Activated naive CD8-positive, alpha-beta T cell treated with anti-CD3 and anti-CD28 coated beads for 36 hours (primary cell): ENCODE data around the gene CALML5. TPM values are rescaled to one million over a fixed set of nuclear protein-coding genes. Genes with fewer than 3 reads are reported as not detected.

Source experiments
- DNase-seq: peaks from one replicate; pipeline ENCODE4 v3.0.0; 2021
- H3K27ac Mint-ChIP-seq: one replicate; pipeline ENCODE4 v1.8.0; 2022; ENCODE audit warnings: mild to moderate bottlenecking, moderate library complexity, mixed read lengths
- H3K27me3 Mint-ChIP-seq: one replicate; pipeline ENCODE4 v1.8.0; 2022; ENCODE audit warnings: mild to moderate bottlenecking, mixed read lengths
- H3K36me3 Mint-ChIP-seq: one replicate; pipeline ENCODE4 v1.8.0; 2021; ENCODE audit warnings: mild to moderate bottlenecking, mixed read lengths
- H3K4me1 Mint-ChIP-seq: one replicate; pipeline ENCODE4 v1.8.0; 2021; ENCODE audit warnings: mixed read lengths
- H3K4me3 Mint-ChIP-seq: one replicate; pipeline ENCODE4 v1.8.0; 2022; ENCODE audit warnings: mild to moderate bottlenecking, moderate library complexity, mixed read lengths
- H3K9me3 Mint-ChIP-seq: one replicate; pipeline ENCODE4 v1.8.0; 2022; ENCODE audit warnings: mixed read lengths
- total RNA-seq, 2 experiments: library from RNA; stranded (reverse); gene quantifications; one replicate each; pipeline ENCODE4 v1.2.3, GENCODE V29; 2021

Gene CALML5
- total RNA-seq, 2 experiments from 2014 or later = not detected

DNA sequence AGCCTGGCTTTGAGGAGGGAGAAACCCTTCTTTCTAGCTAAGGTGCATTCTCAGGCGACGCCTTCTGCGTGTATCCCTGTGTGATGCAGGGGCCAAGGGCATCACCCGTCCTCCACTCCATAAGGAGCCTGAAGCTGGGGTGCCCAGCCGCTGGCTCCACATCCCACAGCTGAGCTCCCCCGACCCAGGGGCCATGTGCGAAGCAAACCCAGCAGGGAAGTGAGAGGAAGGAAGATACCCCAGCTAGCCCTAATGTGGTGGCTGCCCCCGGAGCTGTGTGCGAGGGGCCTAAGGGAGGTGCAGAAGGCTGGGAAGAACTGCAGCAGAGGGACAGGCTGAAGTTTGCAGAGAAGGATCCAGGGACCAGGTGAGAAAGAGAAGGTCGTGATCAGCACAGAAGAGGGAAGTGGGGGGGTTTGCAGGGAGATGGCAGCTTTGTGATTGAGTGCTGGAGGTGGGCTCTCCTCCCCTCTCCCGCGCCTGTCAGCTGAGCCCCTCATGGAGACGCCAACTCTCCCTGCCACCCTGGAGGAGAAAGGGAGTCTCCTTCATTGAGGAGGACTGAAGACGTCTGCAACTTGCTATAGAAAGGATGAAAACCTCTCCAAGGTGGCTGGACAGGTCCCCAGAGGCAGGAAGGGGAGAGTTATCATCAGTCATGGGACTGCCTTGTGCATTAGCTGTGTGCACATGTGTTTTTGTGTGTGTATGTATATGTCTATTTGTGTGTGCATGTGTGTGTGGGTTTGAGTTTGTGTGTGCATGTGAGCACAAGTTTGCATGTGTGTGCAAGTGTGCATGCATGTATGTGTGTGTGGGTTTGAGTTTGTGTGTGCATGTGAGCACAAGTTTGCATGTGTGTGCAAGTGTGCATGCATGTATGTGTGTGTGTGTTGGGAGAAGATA is 3.5 kb upstream of the CALML5 start:
- Mint-ChIP-seq H3K4me3 (no peak overlapping the region), H3K36me3 (no peaks in the 10 kb centered on the region), H3K27ac (no peak overlapping the region), H3K9me3 (no peaks in the 10 kb centered on the region), H3K4me1 (no peaks in the 10 kb centered on the region), H3K27me3 (no peaks in the 10 kb centered on the region)
- DNase-seq = no peak

DNA sequence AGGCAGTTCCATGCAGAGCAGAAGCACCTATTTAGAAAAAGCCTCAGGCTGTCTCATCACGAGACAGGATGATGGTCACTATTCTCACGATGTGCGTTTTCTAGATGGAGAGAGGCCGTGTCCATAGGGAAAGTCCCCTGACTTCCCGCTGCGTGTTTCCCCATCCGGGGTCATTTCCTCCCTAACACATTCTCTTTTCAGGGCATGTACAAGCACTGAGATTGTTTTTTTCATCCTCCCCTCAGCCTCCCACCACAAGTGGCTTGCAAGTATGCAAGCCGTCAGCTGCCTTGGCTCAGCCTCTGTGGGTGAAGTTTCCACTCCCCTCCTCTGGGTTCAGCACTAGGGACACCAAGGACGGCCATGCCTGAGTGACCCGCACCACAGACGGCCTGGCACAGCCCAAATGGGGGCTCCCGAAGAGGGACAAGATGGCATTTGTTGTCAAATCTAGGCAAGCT is 2.7 kb upstream of the CALML5 start:
- DNase-seq = no peak
- no peaks in the 10 kb centered on the region for H3K9me3 Mint-ChIP-seq
- H3K36me3 Mint-ChIP-seq = no peaks in the 10 kb centered on the region
- H3K4me1 Mint-ChIP-seq = no peaks in the 10 kb centered on the region
- no peaks in the 10 kb centered on the region for H3K27me3 Mint-ChIP-seq
- H3K4me3 Mint-ChIP-seq = no peak overlapping the region
- no peak overlapping the region for H3K27ac Mint-ChIP-seq

DNA sequence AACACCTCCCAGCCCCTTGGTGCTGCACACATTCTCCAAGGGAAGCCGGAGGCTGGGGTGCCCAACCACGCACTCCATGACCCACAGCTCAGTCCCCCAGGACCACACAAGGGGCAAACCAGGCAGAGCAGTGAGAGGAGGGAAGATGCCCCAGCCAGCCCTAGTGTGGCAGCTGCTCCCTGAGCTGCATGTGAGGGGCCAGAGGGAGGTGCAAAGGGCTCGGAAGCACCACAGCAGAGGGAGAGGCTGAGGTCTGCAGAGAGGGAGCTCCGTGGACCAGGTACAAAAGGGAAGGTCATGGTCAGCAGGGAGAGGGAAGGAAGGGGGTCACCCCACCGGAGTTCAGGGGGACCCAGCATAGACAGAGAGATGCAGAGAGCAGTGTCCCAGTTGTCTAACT is 1.5 kb upstream of the CALML5 start:
- Mint-ChIP-seq H3K27ac (no peak overlapping the region), H3K27me3 (no peaks in the 10 kb centered on the region), H3K4me1 (no peaks in the 10 kb centered on the region), H3K4me3 (no peak overlapping the region), H3K9me3 (no peaks in the 10 kb centered on the region), H3K36me3 (no peaks in the 10 kb centered on the region)
- DNase-seq = no peak

DNA sequence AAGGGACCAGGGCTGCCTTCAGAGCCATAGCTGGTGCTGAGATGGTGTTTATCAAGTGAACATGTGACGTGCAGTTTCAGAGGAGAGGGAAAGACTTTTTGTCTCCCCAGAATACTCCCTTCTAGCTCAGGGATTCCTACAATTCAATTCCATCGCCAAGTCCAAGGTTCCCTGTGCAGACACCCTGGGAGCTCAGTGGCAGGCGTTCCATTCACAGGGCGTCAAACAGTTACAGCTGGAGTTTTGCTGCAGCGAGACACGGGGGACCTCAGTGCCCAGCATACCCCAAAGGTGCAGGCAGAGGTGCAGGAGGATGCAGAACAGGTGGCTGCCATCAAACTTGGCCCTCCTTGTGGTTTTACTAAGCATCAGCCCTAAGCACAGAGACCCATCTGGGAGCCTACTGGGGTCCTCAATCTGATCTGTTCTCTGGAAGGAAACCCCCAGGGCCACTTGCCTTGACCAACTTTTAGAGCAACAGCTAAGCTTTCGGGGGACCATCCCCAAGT is 846 bp upstream of the CALML5 start:
- Mint-ChIP-seq H3K27ac (no peak overlapping the region), H3K36me3 (no peaks in the 10 kb centered on the region), H3K4me1 (no peaks in the 10 kb centered on the region), H3K27me3 (no peaks in the 10 kb centered on the region), H3K9me3 (no peaks in the 10 kb centered on the region), H3K4me3 (no peak overlapping the region)
- DNase-seq = no peak

DNA sequence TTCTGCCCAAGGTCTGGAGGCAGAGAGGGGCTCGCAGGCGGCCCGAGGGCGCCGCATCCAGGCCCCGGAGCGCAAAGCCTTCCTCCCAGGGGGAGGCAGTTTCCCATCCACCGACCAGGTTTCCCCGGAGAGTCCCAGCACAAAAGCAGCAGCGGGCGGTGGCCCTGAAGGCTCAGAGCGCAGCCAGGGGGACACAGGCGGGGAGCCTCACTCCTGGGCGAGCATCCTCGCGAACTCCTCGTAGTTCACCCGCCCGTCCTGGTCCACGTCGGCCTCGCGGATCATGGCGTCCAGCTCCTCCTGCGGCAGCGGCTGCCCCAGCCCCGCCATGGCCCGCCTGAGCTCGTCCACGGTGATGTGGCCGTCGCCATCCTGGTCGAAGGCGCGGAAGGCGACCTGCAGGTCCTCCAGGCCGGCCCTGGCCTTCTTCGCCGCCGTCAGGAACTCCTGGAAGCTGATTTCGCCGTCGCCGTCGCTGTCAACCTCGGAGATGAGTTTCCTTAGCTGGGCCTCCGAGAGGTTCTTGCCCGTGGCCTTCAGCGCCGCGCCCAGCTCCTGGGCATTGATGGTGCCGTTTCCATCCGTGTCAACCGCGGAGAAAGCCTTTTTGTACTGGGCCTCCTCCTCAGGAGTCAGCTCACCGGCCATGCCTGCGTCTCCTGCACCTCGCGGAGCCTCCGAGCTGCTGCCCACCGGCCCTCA is 428 bp downstream of the CALML5 start:
- no peaks in the 10 kb centered on the region for H3K9me3 Mint-ChIP-seq
- H3K4me1 Mint-ChIP-seq = no peaks in the 10 kb centered on the region
- no peak overlapping the region for H3K4me3 Mint-ChIP-seq
- DNase-seq = no peak
- H3K27me3 Mint-ChIP-seq = no peaks in the 10 kb centered on the region
- H3K27ac Mint-ChIP-seq = no peak overlapping the region
- no peaks in the 10 kb centered on the region for H3K36me3 Mint-ChIP-seq

DNA sequence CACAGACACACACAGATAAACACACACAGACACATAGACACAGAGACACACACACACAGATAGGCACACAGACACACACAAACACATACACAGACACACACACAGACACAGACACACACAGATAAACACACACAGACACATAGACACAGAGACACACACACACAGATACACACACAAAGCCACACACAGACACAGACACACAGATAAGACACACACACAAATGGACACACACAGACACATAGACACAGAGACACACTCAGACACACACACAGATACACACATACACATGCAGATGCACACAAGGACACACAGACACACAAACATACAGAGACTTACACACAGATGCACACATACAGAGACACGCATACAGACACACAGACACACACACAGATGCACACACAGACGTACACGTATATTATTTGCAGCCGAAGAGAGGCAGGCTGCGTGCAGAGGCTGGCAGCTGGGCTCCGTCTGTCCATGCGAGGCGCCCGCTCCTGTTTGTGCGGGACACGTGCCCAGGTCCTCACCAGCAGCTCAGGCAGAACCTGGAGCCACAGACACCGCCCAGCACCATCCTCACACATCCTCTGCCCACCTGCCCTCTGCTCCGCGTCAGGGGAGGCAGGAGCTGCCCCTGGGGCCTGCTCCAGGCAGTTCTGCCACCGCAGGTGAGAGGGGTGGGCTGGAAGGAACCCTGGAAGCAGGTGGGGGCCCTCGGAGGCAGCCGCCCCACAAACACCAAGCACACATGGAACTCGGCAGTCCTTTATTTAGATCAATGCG is 1.2 kb downstream of the CALML5 start:
- Mint-ChIP-seq H3K4me1 (no peaks in the 10 kb centered on the region), H3K27me3 (no peaks in the 10 kb centered on the region), H3K27ac (no peak overlapping the region), H3K36me3 (no peaks in the 10 kb centered on the region), H3K9me3 (no peaks in the 10 kb centered on the region), H3K4me3 (no peak overlapping the region)
- no peak for DNase-seq

DNA sequence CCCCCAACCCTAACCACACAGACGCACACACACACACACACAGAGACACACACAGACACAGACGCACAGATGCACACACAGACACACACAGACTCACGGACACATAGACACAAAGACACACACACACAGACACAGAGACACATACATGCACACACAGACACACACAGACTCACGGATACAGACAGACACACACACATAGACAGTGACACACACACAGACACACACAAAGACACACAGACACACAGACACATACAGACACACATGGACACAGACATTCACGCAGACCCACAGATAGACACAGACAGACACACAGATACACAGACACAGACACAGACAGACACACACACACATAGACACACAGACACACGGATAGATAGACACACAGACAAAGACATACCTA is 2.1 kb downstream of the CALML5 start:
- DNase-seq = no peak
- no peak overlapping the region for H3K27ac Mint-ChIP-seq
- H3K27me3 Mint-ChIP-seq = no peaks in the 10 kb centered on the region
- H3K36me3 Mint-ChIP-seq = no peaks in the 10 kb centered on the region
- no peak overlapping the region for H3K4me3 Mint-ChIP-seq
- H3K4me1 Mint-ChIP-seq = no peaks in the 10 kb centered on the region
- H3K9me3 Mint-ChIP-seq = peaks cover 2% of the 10 kb centered on the region

DNA sequence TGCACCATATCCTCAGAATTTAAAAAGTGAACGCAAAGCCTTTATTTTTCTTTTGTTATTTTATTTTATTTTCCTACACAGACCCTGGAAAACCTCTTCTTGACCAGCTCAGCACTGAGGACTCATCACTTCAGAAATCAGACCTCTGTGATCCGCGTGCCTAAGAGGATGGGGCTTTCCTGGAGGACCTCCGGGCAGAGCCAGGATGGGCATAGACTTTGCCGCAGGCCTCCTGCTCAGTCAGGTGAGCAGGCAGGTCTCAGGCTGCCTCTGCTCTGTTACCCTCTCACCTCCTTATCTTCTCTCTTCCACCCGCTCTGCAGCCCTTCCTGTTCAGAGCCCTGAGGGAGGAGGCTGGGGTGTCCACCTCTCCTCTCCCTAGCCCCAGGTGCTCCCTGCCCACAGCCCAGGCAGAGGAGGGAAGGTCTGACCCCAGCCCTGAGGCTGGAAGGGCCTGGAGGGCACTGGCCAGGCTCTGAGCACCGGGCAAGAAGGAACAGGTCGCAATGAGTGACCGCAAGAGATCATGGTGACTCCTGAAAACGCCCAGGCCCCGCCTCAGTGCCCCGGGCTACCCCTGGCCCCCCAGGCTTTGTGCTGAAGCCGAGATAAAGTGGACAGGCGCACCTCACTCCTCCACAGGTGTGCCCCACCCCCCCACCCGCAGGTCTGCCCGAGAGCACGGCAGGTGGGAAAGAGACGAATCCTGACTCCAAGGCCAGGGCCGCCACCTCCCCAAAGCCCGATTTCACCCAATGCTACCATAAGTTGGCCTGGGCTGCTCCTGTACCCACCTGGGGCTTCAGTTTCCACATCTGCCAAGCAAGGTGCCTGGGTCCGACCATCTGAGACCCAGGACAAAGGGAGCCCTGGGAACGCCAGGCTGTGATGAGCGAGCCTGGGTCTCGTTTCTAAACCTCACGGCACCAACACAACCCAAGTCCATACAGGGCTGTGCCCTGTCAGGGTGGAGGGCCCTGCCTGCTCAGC is 2.8 kb downstream of the CALML5 start:
- Mint-ChIP-seq H3K27me3 (no peaks in the 10 kb centered on the region), H3K9me3 (peaks cover 8% of the 10 kb centered on the region), H3K27ac (no peak overlapping the region), H3K4me1 (no peaks in the 10 kb centered on the region), H3K36me3 (no peaks in the 10 kb centered on the region), H3K4me3 (no peak overlapping the region)
- no peak for DNase-seq

DNA sequence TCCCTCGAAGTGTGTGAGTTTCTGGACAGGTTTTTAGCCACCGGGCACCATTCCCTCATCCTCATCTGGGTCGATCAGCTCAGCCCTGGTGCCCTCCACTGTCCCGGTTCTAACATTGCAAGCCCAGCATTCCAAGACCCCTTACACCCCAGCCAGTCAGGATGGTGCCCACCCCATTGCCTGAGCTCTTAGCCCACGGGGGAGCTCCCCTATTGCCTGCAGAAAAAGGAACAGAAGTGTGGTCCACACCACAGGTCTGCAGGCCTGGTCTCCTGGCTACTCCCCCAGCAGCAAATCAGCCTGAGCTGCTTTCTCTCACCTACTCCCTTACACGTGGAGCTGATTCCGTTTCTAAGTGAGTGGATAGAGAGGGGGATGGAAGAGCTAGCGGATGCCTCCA is 4.8 kb downstream of the CALML5 start:
- Mint-ChIP-seq H3K4me3 (no peak overlapping the region), H3K9me3 (peaks cover 8% of the 10 kb centered on the region), H3K27me3 (no peaks in the 10 kb centered on the region), H3K27ac (no peak overlapping the region), H3K36me3 (no peaks in the 10 kb centered on the region), H3K4me1 (peaks cover 9% of the 10 kb centered on the region)
- no peak for DNase-seq

DNA sequence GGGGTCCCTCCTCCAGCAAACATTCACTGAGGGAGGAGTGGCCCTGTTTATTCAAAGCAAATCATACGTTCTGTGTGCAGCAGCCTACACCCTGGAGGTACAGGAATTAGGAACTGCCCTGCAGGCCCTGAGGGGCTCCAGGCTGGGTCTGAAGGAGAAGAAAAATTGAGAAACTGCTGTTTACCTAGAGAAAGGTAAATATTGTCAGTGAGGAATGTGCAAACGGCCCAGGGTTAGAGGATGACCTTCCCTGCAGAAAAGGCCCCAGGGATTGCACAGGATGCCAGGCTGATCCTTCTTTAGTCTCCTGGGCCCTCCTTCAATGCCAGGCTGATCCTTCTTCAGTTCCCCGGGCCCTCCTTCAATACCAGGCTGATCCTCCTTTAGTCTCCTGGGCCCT is 5.7 kb downstream of the CALML5 start:
- Mint-ChIP-seq H3K27ac (no peak overlapping the region), H3K27me3 (no peaks in the 10 kb centered on the region), H3K9me3 (peaks cover 8% of the 10 kb centered on the region), H3K4me3 (no peak overlapping the region), H3K4me1 (peaks cover 9% of the 10 kb centered on the region), H3K36me3 (no peaks in the 10 kb centered on the region)
- DNase-seq = no peak

DNA sequence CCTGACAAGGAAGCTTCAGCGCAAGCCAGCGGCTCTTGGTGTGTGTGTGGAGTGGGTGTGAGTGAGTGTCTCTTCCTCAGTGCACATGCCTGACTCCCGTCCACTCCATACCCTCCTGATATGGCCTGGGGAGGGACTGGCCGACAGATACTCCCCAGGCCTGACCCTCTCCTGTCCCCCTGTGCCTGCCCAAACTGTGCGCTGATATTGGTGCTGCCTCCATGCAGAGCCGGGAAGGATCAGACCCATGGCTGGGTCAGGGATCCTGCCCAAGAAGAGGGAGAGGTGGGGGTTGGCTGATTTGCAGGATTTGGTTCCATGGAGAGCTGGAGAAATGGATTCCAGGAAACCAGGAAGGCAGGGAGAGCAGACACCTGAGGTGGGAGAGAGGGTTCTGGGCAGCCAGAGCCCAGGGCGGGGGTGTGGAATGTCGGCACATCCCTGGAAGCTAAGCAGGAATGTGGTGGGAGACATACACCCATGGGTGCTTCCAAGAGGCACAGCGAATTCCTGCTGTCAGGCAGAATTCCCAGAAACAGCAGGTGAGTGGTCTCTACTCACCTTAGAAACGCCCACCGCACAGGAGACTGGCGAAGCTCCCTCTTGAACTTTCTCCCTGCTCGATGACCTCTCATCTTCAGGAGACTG is 6.3 kb downstream of the CALML5 start:
- peaks cover 8% of the 10 kb centered on the region for H3K9me3 Mint-ChIP-seq
- H3K27me3 Mint-ChIP-seq = no peaks in the 10 kb centered on the region
- H3K36me3 Mint-ChIP-seq = no peaks in the 10 kb centered on the region
- peaks cover 9% of the 10 kb centered on the region for H3K4me1 Mint-ChIP-seq
- no peak for DNase-seq
- H3K4me3 Mint-ChIP-seq = no peak overlapping the region
- H3K27ac Mint-ChIP-seq = no peak overlapping the region

DNA sequence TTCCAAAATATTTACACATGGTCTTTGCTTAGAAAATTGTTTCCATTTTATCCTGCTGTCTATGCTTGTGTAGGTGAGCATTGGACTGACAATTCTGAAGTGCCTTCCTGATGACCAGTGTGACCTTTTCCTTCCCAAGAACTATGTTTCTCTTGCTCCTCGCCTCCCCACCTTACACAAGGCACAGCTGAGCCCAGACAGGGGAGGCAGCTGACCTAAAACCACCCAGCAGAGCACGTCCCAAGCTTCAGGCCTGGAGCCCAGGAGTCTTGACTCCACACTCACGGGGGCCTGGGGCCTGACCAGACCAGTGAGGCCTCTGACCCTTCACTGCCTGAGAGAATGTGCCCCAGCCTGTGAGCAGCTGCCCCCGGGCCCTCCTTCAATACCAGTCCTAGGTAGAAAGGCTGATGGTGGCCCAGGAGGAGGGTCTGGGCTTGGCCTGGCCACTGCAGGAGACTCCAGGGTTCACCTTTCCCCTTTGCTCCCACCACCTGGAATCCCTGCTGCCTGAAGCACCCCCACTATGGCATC is 7.0 kb downstream of the CALML5 start:
- no peak overlapping the region for H3K4me3 Mint-ChIP-seq
- H3K9me3 Mint-ChIP-seq = peaks cover 8% of the 10 kb centered on the region
- H3K27me3 Mint-ChIP-seq = no peaks in the 10 kb centered on the region
- DNase-seq = no peak
- H3K27ac Mint-ChIP-seq = no peak overlapping the region
- peaks cover 9% of the 10 kb centered on the region for H3K4me1 Mint-ChIP-seq
- no peaks in the 10 kb centered on the region for H3K36me3 Mint-ChIP-seq

DNA sequence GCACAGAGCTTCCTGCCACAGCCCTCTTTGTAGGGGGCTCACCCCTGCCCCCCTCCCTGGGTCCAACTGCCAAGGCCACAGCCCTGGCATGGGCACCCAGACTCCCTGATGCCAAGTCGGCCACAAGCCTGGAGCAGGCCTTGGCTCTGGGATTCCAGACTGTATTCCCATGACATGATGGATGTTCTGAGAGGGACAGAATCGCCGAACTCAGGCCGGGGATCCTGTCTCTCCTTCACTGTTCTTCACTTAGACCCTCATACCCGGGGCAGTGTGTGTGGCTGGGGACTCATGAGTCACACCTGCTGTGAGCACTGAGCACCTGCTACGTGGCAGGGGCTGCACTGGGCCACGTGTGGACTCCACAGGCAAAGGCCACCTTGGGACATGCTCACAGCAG is 7.9 kb downstream of the CALML5 start:
- no peaks in the 10 kb centered on the region for H3K36me3 Mint-ChIP-seq
- H3K4me1 Mint-ChIP-seq = peaks cover 9% of the 10 kb centered on the region
- no peak overlapping the region for H3K4me3 Mint-ChIP-seq
- H3K27me3 Mint-ChIP-seq = no peaks in the 10 kb centered on the region
- H3K9me3 Mint-ChIP-seq = peaks cover 8% of the 10 kb centered on the region
- no peak overlapping the region for H3K27ac Mint-ChIP-seq
- no peak for DNase-seq
